ENCODE measurements around the gene WDFY3.

Gene WDFY3

GRCh38 chr4:84660606-84661005 is 305.9 kb downstream of the WDFY3 start:
- no peak for DNase-seq (ENCODE audit: low spot score)
- no peak for TF ChIP-seq CTCF (IDR thresholded peaks at IDR 0.05; ENCODE audit: borderline replicate concordance, control extremely low read depth, extremely low read depth, insufficient read depth, missing control alignments)
- in situ Hi-C loops (cut with MboI; ENCODE audit: low sequenced_read_pairs, unreplicated experiment), result no loop called here

DNA sequence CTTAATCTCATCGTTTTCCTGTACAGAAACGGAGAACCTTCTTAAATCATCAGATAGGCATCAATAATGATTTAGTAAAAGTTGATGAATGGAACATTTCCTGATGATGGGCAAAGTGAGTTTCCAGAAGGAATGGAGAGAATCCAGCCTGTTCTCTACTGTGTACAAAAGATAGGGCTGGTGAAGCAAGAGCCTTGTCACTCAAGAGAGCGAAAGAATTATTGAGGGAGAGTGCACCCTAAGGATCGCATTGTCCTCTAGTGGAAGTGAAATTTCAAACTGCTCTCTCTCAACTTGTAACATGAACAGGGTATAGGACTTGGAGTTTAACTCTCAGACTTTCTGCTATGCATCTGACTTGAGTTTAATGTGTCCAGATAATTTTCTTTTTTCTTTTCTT is 314.0 kb downstream of the WDFY3 start:
- TF ChIP-seq CTCF (IDR thresholded peaks at IDR 0.05; ENCODE audit: borderline replicate concordance, control extremely low read depth, extremely low read depth, insufficient read depth, missing control alignments), result no peak
- in situ Hi-C loops (cut with MboI; ENCODE audit: low sequenced_read_pairs, unreplicated experiment), result no loop called here
- DNase-seq (ENCODE audit: low spot score), result no peak

DNA sequence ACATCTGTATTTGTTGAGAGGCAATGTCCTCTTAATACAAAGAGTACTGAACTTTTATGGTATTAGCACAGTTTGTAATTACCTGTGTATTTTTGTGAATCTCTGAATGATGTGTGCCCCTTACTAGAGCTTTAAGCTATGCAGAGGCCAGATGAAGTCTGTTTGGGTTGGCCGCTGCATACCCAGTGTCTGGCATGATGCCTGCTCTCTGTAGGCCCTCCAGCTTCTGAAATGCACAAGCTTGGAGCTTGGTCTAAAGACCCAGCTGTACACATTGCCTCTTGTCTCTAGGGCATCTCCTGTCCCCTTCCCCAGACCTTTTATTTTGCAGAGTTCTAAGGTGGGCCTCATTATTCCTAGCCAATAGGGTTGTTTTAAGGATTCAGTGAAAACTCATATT is 315.0 kb downstream of the WDFY3 start:
- in situ Hi-C loops (cut with MboI; ENCODE audit: low sequenced_read_pairs, unreplicated experiment), result no loop called here
- no peak for DNase-seq (ENCODE audit: low spot score)
- TF ChIP-seq CTCF (IDR thresholded peaks at IDR 0.05; ENCODE audit: borderline replicate concordance, control extremely low read depth, extremely low read depth, insufficient read depth, missing control alignments), result no peak

DNA sequence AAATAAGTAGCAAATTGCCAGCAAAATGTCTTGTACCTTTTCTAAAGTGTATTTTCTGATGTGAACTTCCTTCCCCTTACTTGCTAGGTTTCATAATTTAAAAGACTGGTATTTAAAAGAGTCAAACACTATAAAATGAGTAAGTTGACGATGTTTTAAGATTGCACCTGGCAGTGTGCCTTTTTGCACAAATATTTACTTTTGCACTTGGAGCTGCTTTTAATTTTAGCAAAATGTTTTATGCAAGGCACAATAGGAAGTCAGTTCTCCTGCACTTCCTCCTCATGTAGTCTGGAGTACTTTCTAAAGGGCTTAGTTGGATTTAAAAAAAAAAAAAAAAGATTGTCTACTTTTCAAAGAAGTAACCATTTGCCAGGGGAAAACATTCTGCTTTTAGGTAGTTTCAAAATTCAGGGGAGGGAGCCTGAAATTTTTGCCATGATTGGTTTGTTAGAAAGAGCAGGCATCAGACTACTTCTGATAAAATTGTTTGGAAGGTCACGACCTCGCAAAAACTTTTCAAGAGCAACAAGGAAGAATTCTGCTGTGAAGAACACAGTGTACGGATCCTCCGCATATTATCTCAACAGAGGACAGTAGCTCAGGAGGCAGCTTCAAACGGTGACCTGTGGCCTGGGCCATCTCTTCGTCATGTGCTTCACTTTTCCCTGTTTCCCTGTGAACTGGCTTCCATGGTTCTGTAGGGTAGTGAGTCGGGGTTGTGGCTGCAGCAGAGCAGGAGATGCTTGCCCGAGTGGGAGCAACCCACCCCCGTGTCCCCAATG is 317.4 kb downstream of the WDFY3 start:
- in situ Hi-C loops (cut with MboI; ENCODE audit: low sequenced_read_pairs, unreplicated experiment), result no loop called here
- DNase-seq (ENCODE audit: low spot score), result no peak
- no peak for TF ChIP-seq CTCF (IDR thresholded peaks at IDR 0.05; ENCODE audit: borderline replicate concordance, control extremely low read depth, extremely low read depth, insufficient read depth, missing control alignments)

DNA sequence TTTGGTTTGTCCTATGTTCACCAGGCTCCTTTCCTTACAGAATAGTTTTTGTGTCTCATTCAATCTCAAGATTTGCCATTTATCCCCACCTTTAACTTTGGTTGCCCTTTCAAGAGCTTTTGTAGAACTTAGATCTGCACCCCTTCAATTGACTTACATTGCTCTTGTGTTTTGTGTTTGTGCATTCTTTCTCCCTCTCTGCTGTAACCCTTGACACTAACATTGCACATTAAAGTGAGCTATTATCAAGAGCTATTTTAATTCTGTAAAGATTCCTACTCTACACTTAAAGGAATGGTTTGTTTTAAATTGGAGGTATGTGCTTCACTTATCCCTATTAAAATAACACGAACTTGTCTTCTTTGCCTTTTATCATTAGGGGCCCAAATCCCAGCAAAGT is 318.3 kb downstream of the WDFY3 start:
- DNase-seq (ENCODE audit: low spot score), result no peak
- in situ Hi-C loops (cut with MboI; ENCODE audit: low sequenced_read_pairs, unreplicated experiment), result no loop called here
- TF ChIP-seq CTCF (IDR thresholded peaks at IDR 0.05; ENCODE audit: borderline replicate concordance, control extremely low read depth, extremely low read depth, insufficient read depth, missing control alignments), result no peak

- DNase-seq (ENCODE audit: low spot score), result no peak
- in situ Hi-C loops (cut with MboI; ENCODE audit: low sequenced_read_pairs, unreplicated experiment), result no loop called here
- TF ChIP-seq CTCF (IDR thresholded peaks at IDR 0.05; ENCODE audit: borderline replicate concordance, control extremely low read depth, extremely low read depth, insufficient read depth, missing control alignments), result no peak
These were observed 319.1 kb downstream of the WDFY3 start for GRCh38 chr4:84647312-84647884.

Data from GM13976 (cell line).